Liver (tissue), 9 donors: ENCODE measurements around the gene PPP1R11. TPM values are rescaled to one million over a fixed set of nuclear protein-coding genes. Genes with fewer than 3 reads are reported as not detected.

Experiments used
- DNase-seq: peaks from one replicate; pipeline ENCODE4 v3.0.0-alpha.2; 2017; ENCODE audit warnings: low spot score
- H3K27ac ChIP-seq, 2 donors: one replicate each; pipeline ENCODE4 v1.7.0; 2013; ENCODE audit warnings: inconsistent platforms in 2 of 2, low read length in 2 of 2, control low read depth in 1 of 2, low read depth in 1 of 2, mild to moderate bottlenecking in 1 of 2
- H3K27me3 ChIP-seq, 4 donors: one replicate each; pipeline versions ENCODE4 v1.6.1 to v1.7.0; 2013; ENCODE audit warnings: low read length in 3 of 4, inconsistent platforms in 1 of 4, mild to moderate bottlenecking in 1 of 4, moderate library complexity in 1 of 4; ENCODE audit not compliant: control insufficient read depth in 4 of 4, insufficient read depth in 4 of 4
- H3K36me3 ChIP-seq, 4 donors: one replicate each; pipeline versions ENCODE4 v1.6.1 to v1.7.0; 2013; ENCODE audit warnings: low read length in 3 of 4, mild to moderate bottlenecking in 3 of 4, low read depth in 1 of 4, moderate library complexity in 1 of 4; ENCODE audit not compliant: control insufficient read depth in 4 of 4, insufficient read depth in 3 of 4
- H3K4me1 ChIP-seq, 4 donors: one replicate each; pipeline versions ENCODE4 v1.6.1 to v1.7.0; 2013; ENCODE audit warnings: low read length in 3 of 4, mild to moderate bottlenecking in 3 of 4, moderate library complexity in 1 of 4; ENCODE audit not compliant: control insufficient read depth in 4 of 4, insufficient read depth in 4 of 4
- H3K4me3 ChIP-seq, 3 donors: one replicate each; pipeline versions ENCODE4 v1.6.1 to v1.7.0; 2013; ENCODE audit warnings: low read length in 3 of 3, control low read depth in 1 of 3, low read depth in 1 of 3, mild to moderate bottlenecking in 1 of 3
- H3K9ac ChIP-seq, 2 donors: one replicate each; pipeline ENCODE4 v1.7.0; 2013; ENCODE audit warnings: low read length in 2 of 2, mild to moderate bottlenecking in 2 of 2, moderate library complexity in 2 of 2, control low read depth in 1 of 2, low read depth in 1 of 2
- H3K9me3 ChIP-seq, 4 donors: one replicate each; pipeline versions ENCODE4 v1.6.1 to v1.7.0; 2013; ENCODE audit warnings: low read length in 3 of 4; ENCODE audit not compliant: control insufficient read depth in 4 of 4
- ATF3 ChIP-seq: IDR thresholded peaks from 2 replicates; pipeline ENCODE4 v1.6.1; 2016; ENCODE audit warnings: antibody characterized with exemption
- CTCF ChIP-seq: fragments of 150-350 bp; IDR thresholded peaks from 2 replicates; pipeline ENCODE4 v1.5.1; 2017; ENCODE audit warnings: improper control_type of control experiment, low read depth, low read length; ENCODE audit not compliant: missing input control
- EGR1 ChIP-seq, 2 donors: IDR thresholded peaks; 2 replicates each; pipeline ENCODE4 v1.6.1; 2016 to 2018; ENCODE audit warnings: antibody characterized with exemption in 2 of 2, low read depth in 2 of 2
- FOXA1 ChIP-seq: IDR thresholded peaks from 2 replicates; pipeline ENCODE4 v1.6.1; 2016; ENCODE audit warnings: antibody characterized with exemption
- FOXA2 ChIP-seq: IDR thresholded peaks from 2 replicates; pipeline ENCODE4 v1.6.1; 2016; ENCODE audit warnings: antibody characterized with exemption
- GABPA ChIP-seq, 2 donors: IDR thresholded peaks in 1 of 2; conservative IDR thresholded peaks in 1 of 2; 2 replicates each; pipeline ENCODE4 v1.6.1; 2016; ENCODE audit warnings: antibody characterized with exemption in 2 of 2, mild to moderate bottlenecking in 1 of 2, moderate library complexity in 1 of 2
- HNF4A ChIP-seq, 2 donors: conservative IDR thresholded peaks; 2 replicates each; pipeline ENCODE4 v1.6.1; 2016; ENCODE audit warnings: antibody characterized with exemption in 2 of 2, mild to moderate bottlenecking in 2 of 2
- HNF4G ChIP-seq: IDR thresholded peaks from 2 replicates; pipeline ENCODE4 v1.6.1; 2016; ENCODE audit warnings: antibody characterized with exemption
- JUND ChIP-seq, 2 donors: IDR thresholded peaks; 2 replicates each; pipeline ENCODE4 v1.6.1; 2016; ENCODE audit warnings: antibody characterized with exemption in 2 of 2
- MAX ChIP-seq: IDR thresholded peaks from 2 replicates; pipeline ENCODE4 v1.6.1; 2016; ENCODE audit warnings: antibody characterized with exemption
- NR2F2 ChIP-seq: IDR thresholded peaks from 2 replicates; pipeline ENCODE4 v1.6.1; 2016; ENCODE audit warnings: antibody characterized with exemption
- RAD21 ChIP-seq, 2 donors: IDR thresholded peaks; 2 replicates each; pipeline ENCODE4 v1.6.1; 2016; ENCODE audit warnings: antibody characterized with exemption in 2 of 2, mild to moderate bottlenecking in 2 of 2
- RXRA ChIP-seq, 2 donors: IDR thresholded peaks; 2 replicates each; pipeline ENCODE4 v1.6.1; 2017 to 2018; ENCODE audit warnings: antibody characterized with exemption in 2 of 2, mild to moderate bottlenecking in 1 of 2
- SP1 ChIP-seq: IDR thresholded peaks from 2 replicates; pipeline ENCODE4 v1.6.1; 2018; ENCODE audit warnings: antibody characterized with exemption, mild to moderate bottlenecking
- YY1 ChIP-seq: IDR thresholded peaks from 2 replicates; pipeline ENCODE4 v1.6.1; 2016; ENCODE audit warnings: antibody characterized with exemption, mild to moderate bottlenecking
- WGBS: extraction: QIAGEN DNeasy Blood & Tissue Kit; methylation state at CpG from one replicate; pipeline ENCODE4 v1.1.7; 2013; 5-methylcytosine and 5-hydroxymethylcytosine counted together
- polyA plus RNA-seq, 2 donors: library from polyadenylated mRNA; stranded (reverse) in 1 of 2; unstranded in 1 of 2; fragments of 200-250 nt in 1 of 2; fragments of >200 nt in 1 of 2; fragmentation: Nextera tagmentation in 1 of 2; extraction: Ambion mirVana in 1 of 2; gene quantifications; one replicate each; pipeline versions ENCODE4 v1.2.1 to v1.2.3, GENCODE V29; 2013 to 2015
- total RNA-seq, 2 donors: library from RNA; depleted of rRNA; stranded (reverse); fragments of >200 nt; gene quantifications; one replicate each; pipeline ENCODE4 v1.2.3, GENCODE V29; 2014
- donor health status: healthy.
- donor health status: healthy.
- donor health status: healthy.
- donor health status: healthy.
- donor health status: healthy.

PPP1R11 gene
- total and polyA plus RNA-seq, 4 donors, result 7.8 to 30.9 (median 19.5) TPM

- H3K9me3 ChIP-seq, result no peaks in the 10 kb centered on the region
- no peak for TF ChIP-seq FOXA2
- peak; percentile 42 to 73 for TF ChIP-seq RAD21 (IDR thresholded peaks at IDR 0.05)
- TF ChIP-seq CTCF, result peak; percentile 50
- H3K4me3 ChIP-seq, result no peak overlapping the region
- peaks cover 0 to 5% (median 2%) of the 10 kb centered on the region in 4 donors for H3K4me1 ChIP-seq
- no peak for DNase-seq
- WGBS, result 73% methylated on average over 4 of the region's 4 CpGs
- H3K36me3 ChIP-seq, result no peaks in the 10 kb centered on the region
- no peaks in the 10 kb centered on the region for H3K27me3 ChIP-seq
- no peak overlapping the region for H3K27ac ChIP-seq
- H3K9ac ChIP-seq, result no peak overlapping the region
Observed at GRCh38 chr6:30037182-30037788, 29.7 kb upstream of the PPP1R11 start.

GRCh38 chr6:30041221-30041620 is 25.8 kb upstream of the PPP1R11 start:
- no peak overlapping the region for H3K27ac ChIP-seq
- H3K9me3 ChIP-seq, result no peaks in the 10 kb centered on the region
- H3K4me3 ChIP-seq, result no peak overlapping the region
- H3K36me3 ChIP-seq, result no peaks in the 10 kb centered on the region
- TF ChIP-seq HNF4A (conservative IDR thresholded peaks at IDR 0.05) (no peak), EGR1 (IDR thresholded peaks at IDR 0.05; ENCODE audit: low read depth in 2 of 2) (no peak), CTCF (no peak), HNF4G (no peak), MAX (no peak), YY1 (no peak), RXRA (IDR thresholded peaks at IDR 0.05) (no peak), ATF3 (no peak), NR2F2 (no peak), RAD21 (IDR thresholded peaks at IDR 0.05) (no peak), JUND (IDR thresholded peaks at IDR 0.05) (no peak), FOXA1 (no peak), GABPA (IDR thresholded peaks at IDR 0.05 in 1 of 2, conservative IDR thresholded peaks at IDR 0.05 in 1 of 2) (no peak), SP1 (no peak)
- H3K9ac ChIP-seq, result no peak overlapping the region
- no peak for DNase-seq
- no peaks in the 10 kb centered on the region for H3K27me3 ChIP-seq
- no peaks in the 10 kb centered on the region for H3K4me1 ChIP-seq
- 96% methylated on average over 6 of the region's 6 CpGs for WGBS
